ENCODE data around the gene MYO7B. TPM values are rescaled to one million over a fixed set of nuclear protein-coding genes. Genes with fewer than 3 reads are reported as not detected.

MYO7B gene
- total RNA-seq, 1 donor from 2014 or later, result 3.0 TPM

- intact Hi-C loops (cut with micrococcal nuclease), result no loop called here
- ChIA-PET POLR2A (interaction anchor here (0.6 kb wide), 1 partner anchor 106 kb away, joined by 3 read pairs; no protein-coding TSS in a partner anchor), CTCF (interaction anchor here (1.1 to 1.5 kb wide), 2 partner anchors 10 to 59 kb away, joined by 3 to 8 read pairs; no protein-coding TSS in a partner anchor)
- H3K27ac Mint-ChIP-seq, result no peak overlapping the region
- no peaks in the 10 kb centered on the region for H3K36me3 Mint-ChIP-seq (ENCODE audit: low read depth)
- ATAC-seq (ENCODE audit: low read depth) (no peak), DNase-seq (no peak)
- peaks cover 27% of the 10 kb centered on the region for H3K4me1 Mint-ChIP-seq
- TF ChIP-seq, protein P1, sequence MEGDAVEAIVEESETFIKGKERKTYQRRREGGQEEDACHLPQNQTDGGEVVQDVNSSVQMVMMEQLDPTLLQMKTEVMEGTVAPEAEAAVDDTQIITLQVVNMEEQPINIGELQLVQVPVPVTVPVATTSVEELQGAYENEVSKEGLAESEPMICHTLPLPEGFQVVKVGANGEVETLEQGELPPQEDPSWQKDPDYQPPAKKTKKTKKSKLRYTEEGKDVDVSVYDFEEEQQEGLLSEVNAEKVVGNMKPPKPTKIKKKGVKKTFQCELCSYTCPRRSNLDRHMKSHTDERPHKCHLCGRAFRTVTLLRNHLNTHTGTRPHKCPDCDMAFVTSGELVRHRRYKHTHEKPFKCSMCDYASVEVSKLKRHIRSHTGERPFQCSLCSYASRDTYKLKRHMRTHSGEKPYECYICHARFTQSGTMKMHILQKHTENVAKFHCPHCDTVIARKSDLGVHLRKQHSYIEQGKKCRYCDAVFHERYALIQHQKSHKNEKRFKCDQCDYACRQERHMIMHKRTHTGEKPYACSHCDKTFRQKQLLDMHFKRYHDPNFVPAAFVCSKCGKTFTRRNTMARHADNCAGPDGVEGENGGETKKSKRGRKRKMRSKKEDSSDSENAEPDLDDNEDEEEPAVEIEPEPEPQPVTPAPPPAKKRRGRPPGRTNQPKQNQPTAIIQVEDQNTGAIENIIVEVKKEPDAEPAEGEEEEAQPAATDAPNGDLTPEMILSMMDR (IDR thresholded peaks at IDR 0.05), result no peak
- no peaks in the 10 kb centered on the region for H3K27me3 Mint-ChIP-seq
- H3K4me3 Mint-ChIP-seq, result no peak overlapping the region
- no peaks in the 10 kb centered on the region for H3K9me3 Mint-ChIP-seq
Observed at GRCh38 chr2:127581516-127582490, 46.3 kb downstream of the MYO7B start.

- intact Hi-C loops (cut with micrococcal nuclease), result no loop called here
- DNase-seq (no peak), ATAC-seq (ENCODE audit: low read depth) (no peak)
- Mint-ChIP-seq H3K27ac (no peak overlapping the region), H3K27me3 (no peaks in the 10 kb centered on the region), H3K4me1 (peaks cover 14% of the 10 kb centered on the region), H3K4me3 (no peak overlapping the region), H3K9me3 (no peaks in the 10 kb centered on the region), H3K36me3 (ENCODE audit: low read depth) (no peaks in the 10 kb centered on the region)
- TF ChIP-seq, protein P1 (IDR thresholded peaks at IDR 0.05), result no peak
- CTCF ChIA-PET, result interaction anchor here (1.1 to 1.5 kb wide), 2 partner anchors 8 to 58 kb away, joined by 3 to 8 read pairs; no protein-coding TSS in a partner anchor
- POLR2A ChIA-PET, result interaction anchor here (0.6 kb wide), 1 partner anchor 169 kb away, joined by 3 read pairs; no protein-coding TSS in a partner anchor
Observed at GRCh38 chr2:127582863-127583861, 47.7 kb downstream of the MYO7B start.

- POLR2A ChIA-PET, result no interaction called here
- H3K9me3 Mint-ChIP-seq, result no peaks in the 10 kb centered on the region
- CTCF ChIA-PET, result no interaction called here
- TF ChIP-seq, protein P1 (IDR thresholded peaks at IDR 0.05), result no peak
- DNase-seq (peak; percentile 4), ATAC-seq (ENCODE audit: low read depth) (no peak)
- no peaks in the 10 kb centered on the region for H3K36me3 Mint-ChIP-seq (ENCODE audit: low read depth)
- no peak overlapping the region for H3K27ac Mint-ChIP-seq
- intact Hi-C loops (cut with micrococcal nuclease), result no loop called here
- H3K4me1 Mint-ChIP-seq, result peaks cover 5% of the 10 kb centered on the region
- no peak overlapping the region for H3K4me3 Mint-ChIP-seq
- no peaks in the 10 kb centered on the region for H3K27me3 Mint-ChIP-seq
Observed at GRCh38 chr2:127584047-127584446, 48.6 kb downstream of the MYO7B start.

GRCh38 chr2:127584516-127585033 lies 49.1 kb downstream of the MYO7B start:
- H3K9me3 Mint-ChIP-seq, result no peaks in the 10 kb centered on the region
- CTCF ChIA-PET, result interaction anchor here (0.6 kb wide), 1 partner anchor 313 kb away, joined by 3 read pairs; no protein-coding TSS in a partner anchor
- intact Hi-C loops (cut with micrococcal nuclease), result no loop called here
- TF ChIP-seq, protein P1 (IDR thresholded peaks at IDR 0.05), result no peak
- POLR2A ChIA-PET, result no interaction called here
- ATAC-seq (ENCODE audit: low read depth) (no peak), DNase-seq (peak; percentile 7)
- H3K4me1 Mint-ChIP-seq, result peaks cover 4% of the 10 kb centered on the region
- H3K36me3 Mint-ChIP-seq (ENCODE audit: low read depth), result no peaks in the 10 kb centered on the region
- H3K27me3 Mint-ChIP-seq, result no peaks in the 10 kb centered on the region
- H3K27ac Mint-ChIP-seq, result no peak overlapping the region
- H3K4me3 Mint-ChIP-seq, result no peak overlapping the region

Measured in activated B cell treated with CpG ODN at 0.5 μM for 24 hours (primary cell).